BE2C (cell line): Measurements from ENCODE around the gene LGMN.
"Not testable (repeated sequence)": the region's sequence is repeated elsewhere in the genome, so short reads cannot be mapped to it uniquely, and the experiment has no call there.

Experiments
- DNase-seq: peaks from one replicate; pipeline ENCODE4 v3.0.0-alpha.2; 2020
- H3K27me3 ChIP-seq: fragments of 250-450 bp; sonication (Bioruptor Pico); 2 replicates; pipeline ENCODE4 v1.5.1; 2020; ENCODE audit warnings: mild to moderate bottlenecking
- H3K36me3 ChIP-seq: fragments of 250-450 bp; sonication (Bioruptor Pico); 2 replicates; pipeline ENCODE4 v1.5.1; 2020; ENCODE audit warnings: mild to moderate bottlenecking
- H3K4me1 ChIP-seq: fragments of 250-450 bp; sonication (Bioruptor Pico); 2 replicates; pipeline ENCODE4 v1.5.1; 2020
- H3K4me3 ChIP-seq: 2 replicates; pipeline ENCODE4 v1.5.1; 2011; ENCODE audit warnings: low read depth, low read length
- H3K9me3 ChIP-seq: fragments of 250-450 bp; sonication (Bioruptor Pico); 2 replicates; pipeline ENCODE4 v1.5.1; 2020
- TF ChIP-seq, protein P1 (sequence below): IDR thresholded peaks from 2 replicates; pipeline ENCODE4 v1.5.1; 2012; ENCODE audit warnings: mild to moderate bottlenecking, low read depth, low read length

The LGMN gene

DNA sequence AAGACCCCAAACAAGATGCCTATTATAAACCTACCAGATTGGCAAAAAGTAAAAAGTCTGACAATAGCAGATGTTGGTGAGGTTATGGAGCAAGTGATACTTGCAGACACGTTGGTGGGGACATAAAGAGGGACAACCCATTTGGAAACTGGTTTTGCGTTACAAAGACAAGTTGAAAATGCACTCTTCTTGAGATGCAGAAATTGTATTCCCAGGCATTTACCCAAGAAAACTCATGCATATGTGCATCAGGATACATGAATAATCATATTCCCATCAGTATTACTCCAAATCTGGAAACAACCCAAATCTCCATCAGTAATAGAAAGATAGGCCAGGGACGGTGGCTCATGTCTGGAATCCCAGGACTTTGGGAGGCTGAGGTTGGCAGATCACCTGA, 32.9 kb upstream of the LGMN start:
- DNase-seq, result no peak
- no peaks in the 10 kb centered on the region for H3K27me3 ChIP-seq
- H3K4me3 ChIP-seq, result no peak overlapping the region
- no peaks in the 10 kb centered on the region for H3K36me3 ChIP-seq
- no peaks in the 10 kb centered on the region; the same call in 1 of the 2 replicates for H3K9me3 ChIP-seq
- TF ChIP-seq, protein P1, sequence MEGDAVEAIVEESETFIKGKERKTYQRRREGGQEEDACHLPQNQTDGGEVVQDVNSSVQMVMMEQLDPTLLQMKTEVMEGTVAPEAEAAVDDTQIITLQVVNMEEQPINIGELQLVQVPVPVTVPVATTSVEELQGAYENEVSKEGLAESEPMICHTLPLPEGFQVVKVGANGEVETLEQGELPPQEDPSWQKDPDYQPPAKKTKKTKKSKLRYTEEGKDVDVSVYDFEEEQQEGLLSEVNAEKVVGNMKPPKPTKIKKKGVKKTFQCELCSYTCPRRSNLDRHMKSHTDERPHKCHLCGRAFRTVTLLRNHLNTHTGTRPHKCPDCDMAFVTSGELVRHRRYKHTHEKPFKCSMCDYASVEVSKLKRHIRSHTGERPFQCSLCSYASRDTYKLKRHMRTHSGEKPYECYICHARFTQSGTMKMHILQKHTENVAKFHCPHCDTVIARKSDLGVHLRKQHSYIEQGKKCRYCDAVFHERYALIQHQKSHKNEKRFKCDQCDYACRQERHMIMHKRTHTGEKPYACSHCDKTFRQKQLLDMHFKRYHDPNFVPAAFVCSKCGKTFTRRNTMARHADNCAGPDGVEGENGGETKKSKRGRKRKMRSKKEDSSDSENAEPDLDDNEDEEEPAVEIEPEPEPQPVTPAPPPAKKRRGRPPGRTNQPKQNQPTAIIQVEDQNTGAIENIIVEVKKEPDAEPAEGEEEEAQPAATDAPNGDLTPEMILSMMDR, result no peak
- H3K4me1 ChIP-seq, result peaks cover 3% of the 10 kb centered on the region; the same call in 1 of the 2 replicates

- TF ChIP-seq, protein P1, result no peak
- H3K4me1 ChIP-seq, result peaks cover 3% of the 10 kb centered on the region; the same call in 1 of the 2 replicates
- DNase-seq, result no peak
- H3K9me3 ChIP-seq, result no peaks in the 10 kb centered on the region; the same call in 1 of the 2 replicates
- no peaks in the 10 kb centered on the region for H3K36me3 ChIP-seq
- H3K27me3 ChIP-seq, result no peaks in the 10 kb centered on the region
- H3K4me3 ChIP-seq, result no peak overlapping the region
Observed at GRCh38 chr14:92780444-92781232, 32.2 kb upstream of the LGMN start.

DNA sequence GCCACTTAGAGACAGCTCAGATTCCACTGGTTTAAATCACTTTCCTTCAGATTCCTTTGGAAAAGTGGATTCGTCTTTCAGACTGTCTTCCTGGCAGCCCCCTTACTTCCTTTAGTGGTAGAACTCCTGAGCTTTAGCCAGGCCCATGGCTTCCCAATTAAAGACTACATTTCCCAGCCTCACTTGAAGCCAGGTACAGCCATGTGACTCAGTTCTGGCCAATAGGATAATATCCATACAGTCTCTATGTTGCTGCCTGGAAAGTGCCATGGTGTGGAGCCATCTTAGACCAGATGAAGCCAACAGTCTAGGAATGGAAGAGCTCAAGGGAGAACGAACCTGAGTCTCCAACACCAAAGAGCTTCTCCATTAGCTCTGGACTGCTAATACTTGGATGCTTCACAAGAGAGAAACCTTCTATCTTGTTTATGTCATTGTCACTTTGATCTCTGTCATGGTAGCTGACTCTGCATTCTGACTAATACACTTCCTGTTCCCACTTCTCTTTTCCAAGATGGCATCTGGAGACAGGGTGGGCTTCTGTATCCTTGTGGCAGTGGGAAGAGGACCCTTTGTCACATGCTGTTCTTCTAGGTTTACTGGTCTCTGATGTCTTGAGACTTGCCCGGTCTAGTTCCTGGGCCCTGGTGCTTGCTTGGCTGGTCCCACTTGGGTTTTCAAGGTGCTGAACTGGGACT, 30.6 kb upstream of the LGMN start:
- not testable (repeated sequence) for H3K27me3 ChIP-seq, H3K36me3 ChIP-seq, H3K4me1 ChIP-seq, H3K9me3 ChIP-seq, H3K4me3 ChIP-seq
- DNase-seq, result peak; percentile 17

DNA sequence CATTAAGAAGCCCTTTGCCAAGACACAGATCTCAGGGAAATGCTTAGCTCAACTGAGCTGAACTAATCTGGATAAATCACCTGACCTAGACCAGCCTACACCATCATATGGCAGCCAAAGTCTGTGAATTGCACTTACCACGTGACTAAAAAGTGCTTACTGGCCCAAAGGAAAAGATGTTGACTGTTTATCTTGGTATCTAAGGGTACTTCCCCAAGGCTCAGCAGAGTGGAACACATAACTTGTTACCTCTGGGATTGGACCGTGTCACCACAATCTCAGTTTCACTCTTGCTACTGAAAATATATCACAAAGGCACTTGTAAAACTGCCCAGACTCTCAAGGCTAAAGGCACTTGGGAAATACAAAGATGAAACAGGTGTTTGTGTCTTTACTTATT, 26.9 kb upstream of the LGMN start:
- not testable (repeated sequence) for DNase-seq, H3K4me1 ChIP-seq, H3K9me3 ChIP-seq, H3K27me3 ChIP-seq, H3K36me3 ChIP-seq, H3K4me3 ChIP-seq

DNA sequence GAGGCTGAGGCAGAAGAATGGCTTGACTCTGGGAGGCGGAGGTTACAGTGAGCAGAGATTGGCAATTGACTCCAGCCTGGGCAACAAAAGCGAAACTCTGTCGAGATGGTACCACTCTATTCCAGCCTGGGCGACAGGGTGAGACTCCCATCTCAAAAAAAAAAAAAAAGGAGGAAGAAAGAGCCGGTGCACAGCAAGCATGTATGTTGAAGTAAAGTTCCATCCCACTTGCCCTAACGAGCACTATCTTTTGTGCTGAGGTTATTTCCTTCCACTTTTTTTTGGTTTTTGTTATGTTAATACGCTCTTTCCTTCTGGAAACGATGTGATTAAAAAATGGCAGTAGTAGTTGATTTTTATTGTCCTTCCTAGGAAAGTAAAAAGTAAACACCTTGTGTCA, 26.1 kb upstream of the LGMN start:
- H3K4me1 ChIP-seq, result no peaks in the 10 kb centered on the region
- H3K36me3 ChIP-seq, result no peaks in the 10 kb centered on the region
- no peak for DNase-seq
- no peaks in the 10 kb centered on the region for H3K27me3 ChIP-seq
- H3K4me3 ChIP-seq, result no peak overlapping the region
- TF ChIP-seq, protein P1, result no peak
- no peaks in the 10 kb centered on the region; the same call in 1 of the 2 replicates for H3K9me3 ChIP-seq

GRCh38 chr14:92770484-92770883, 22.1 kb upstream of the LGMN start:
- TF ChIP-seq, protein P1, result no peak
- Histone ChIP-seq H3K27me3 (no peaks in the 10 kb centered on the region), H3K4me1 (no peaks in the 10 kb centered on the region), H3K36me3 (no peaks in the 10 kb centered on the region), H3K9me3 (no peaks in the 10 kb centered on the region), H3K4me3 (no peak overlapping the region)
- no peak for DNase-seq

DNA sequence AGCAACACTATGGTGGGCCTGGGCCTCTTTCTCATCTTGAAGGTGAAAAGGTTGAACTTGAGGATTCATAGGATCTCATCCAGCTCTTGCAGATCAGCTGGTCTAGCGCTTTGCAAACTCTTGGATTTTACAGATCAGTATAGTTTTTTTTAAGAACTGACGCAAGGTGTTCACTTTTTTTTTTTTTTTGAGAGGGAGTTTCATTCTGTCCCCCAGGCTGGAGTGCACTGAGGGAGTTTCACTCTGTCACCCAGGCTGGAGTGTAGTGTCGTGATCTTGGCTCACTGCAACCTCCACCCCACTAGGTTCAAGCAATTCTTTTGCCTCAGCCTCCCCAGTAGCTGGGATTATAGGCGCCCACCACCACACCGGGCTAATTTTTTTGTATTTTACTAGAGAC, 20.4 kb upstream of the LGMN start:
- Histone ChIP-seq H3K27me3 (no peaks in the 10 kb centered on the region), H3K4me1 (no peaks in the 10 kb centered on the region), H3K36me3 (no peaks in the 10 kb centered on the region), H3K9me3 (no peaks in the 10 kb centered on the region), H3K4me3 (no peak overlapping the region)
- TF ChIP-seq, protein P1, result no peak
- DNase-seq, result no peak

- not testable (repeated sequence) for H3K36me3 ChIP-seq, DNase-seq, H3K4me3 ChIP-seq, H3K27me3 ChIP-seq, H3K9me3 ChIP-seq, H3K4me1 ChIP-seq
Observed at GRCh38 chr14:92768236-92768635, 19.8 kb upstream of the LGMN start.

DNA sequence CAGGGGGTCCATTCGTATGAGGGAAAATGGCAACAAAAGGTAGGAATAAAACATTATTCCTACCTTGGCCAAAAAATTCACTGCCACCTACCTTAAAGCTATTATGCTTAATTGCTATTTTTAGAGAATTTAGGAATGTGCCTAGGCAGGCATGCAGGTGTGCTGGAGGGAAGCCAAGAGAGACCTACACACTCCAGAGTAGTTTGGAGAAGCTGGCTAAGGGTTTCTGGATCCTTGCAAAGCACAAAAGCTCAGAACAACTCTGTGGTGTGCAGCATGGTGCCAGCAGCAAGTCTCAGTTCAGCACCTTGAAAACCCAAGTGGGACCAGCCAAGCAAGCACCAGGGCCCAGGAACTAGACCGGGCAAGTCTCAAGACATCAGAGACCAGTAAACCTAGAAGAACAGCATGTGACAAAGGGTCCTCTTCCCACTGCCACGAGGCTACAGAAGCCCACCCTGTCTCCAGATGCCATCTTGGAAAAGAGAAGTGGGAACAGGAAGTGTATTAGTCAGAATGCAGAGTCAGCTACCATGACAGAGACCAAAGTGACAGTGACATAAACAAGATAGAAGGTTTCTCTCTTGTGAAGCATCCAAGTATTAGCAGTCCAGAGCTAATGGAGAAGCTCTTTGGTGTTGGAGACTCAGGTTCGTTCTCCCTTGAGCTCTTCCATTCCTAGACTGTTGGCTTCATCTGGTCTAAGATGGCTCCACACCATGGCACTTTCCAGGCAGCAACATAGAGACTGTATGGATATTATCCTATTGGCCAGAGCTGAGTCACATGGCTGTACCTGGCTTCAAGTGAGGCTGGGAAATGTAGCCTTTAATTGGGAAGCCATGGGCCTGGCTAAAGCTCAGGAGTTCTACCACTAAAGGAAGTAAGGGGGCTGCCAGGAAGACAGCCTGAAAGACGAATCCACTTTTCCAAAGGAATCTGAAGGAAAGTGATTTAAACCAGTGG, 15.5 kb upstream of the LGMN start:
- not testable (repeated sequence) for H3K27me3 ChIP-seq, H3K4me1 ChIP-seq, H3K9me3 ChIP-seq, H3K4me3 ChIP-seq, H3K36me3 ChIP-seq, DNase-seq
